GM19328 (cell line): ENCODE results near the gene ADCY9.
"Not testable (repeated sequence)": the region's sequence is repeated elsewhere in the genome, so short reads cannot be mapped to it uniquely, and the experiment has no call there.

ENCODE experiments used
- ATAC-seq: cut with Tn5 transposase; IDR thresholded peaks from one replicate; pipeline ENCODE4 v1.9.1; 2021; ENCODE audit warnings: mild to moderate bottlenecking, moderate library complexity; ENCODE audit not compliant: unreplicated experiment

The ADCY9 gene

GRCh38 chr16:3934491-3935181, 181.6 kb downstream of the ADCY9 start:
- ATAC-seq = no peak

- not testable (repeated sequence) for ATAC-seq
Observed at GRCh38 chr16:3927147-3927546, 189.1 kb downstream of the ADCY9 start.

- no peak for ATAC-seq
Observed at GRCh38 chr16:3924763-3925162, 191.5 kb downstream of the ADCY9 start.

- ATAC-seq = no peak
Observed at GRCh38 chr16:3922241-3922640, 194.0 kb downstream of the ADCY9 start.

GRCh38 chr16:3920206-3920605, 196.0 kb downstream of the ADCY9 start:
- ATAC-seq = no peak

- no peak for ATAC-seq
Observed at GRCh38 chr16:3919413-3919812, 196.8 kb downstream of the ADCY9 start.

- no peak for ATAC-seq
Observed at GRCh38 chr16:3915426-3916260, 200.6 kb downstream of the ADCY9 start.

GRCh38 chr16:3912897-3913296, 203.3 kb downstream of the ADCY9 start:
- ATAC-seq = no peak
